Measurements from ENCODE around the gene MYO7A.

Gene MYO7A

GRCh38 chr11:77111946-77112345, 16.1 kb upstream of the MYO7A start:
- Histone ChIP-seq H3K36me3 (ENCODE audit: control insufficient read depth, low read length) (no peaks in the 10 kb centered on the region), H3K27me3 (ENCODE audit: control insufficient read depth, low read length) (no peaks in the 10 kb centered on the region), H4K20me1 (ENCODE audit: control insufficient read depth, insufficient read depth, low read depth, low read length) (no peaks in the 10 kb centered on the region), H3K79me2 (ENCODE audit: control insufficient read depth, low read length) (no peaks in the 10 kb centered on the region), H3K27ac (ENCODE audit: low read depth, low read length) (no peak overlapping the region), H3F3A (ENCODE audit: control insufficient read depth, insufficient read depth) (no peaks in the 10 kb centered on the region), H3K4me3 (ENCODE audit: low read length) (no peak overlapping the region), H3K4me1 (ENCODE audit: control insufficient read depth, low read length) (no peaks in the 10 kb centered on the region), H3K9me3 (ENCODE audit: control insufficient read depth, insufficient read depth, low read length) (no peaks in the 10 kb centered on the region), H3K4me2 (ENCODE audit: low read length) (no peak overlapping the region), H3K9me2 (replicated peaks; ENCODE audit: control insufficient read depth, low read length) (no peaks in the 10 kb centered on the region)
- TF ChIP-seq CTCF (IDR thresholded peaks at IDR 0.05; ENCODE audit: low read depth, low read length, poor library complexity, severe bottlenecking) (no peak), EZH2phosphoT487 (IDR thresholded peaks at IDR 0.05; ENCODE audit: borderline replicate concordance, low read length) (no peak)

- Histone ChIP-seq H3K79me2 (ENCODE audit: control insufficient read depth, low read length) (no peaks in the 10 kb centered on the region), H3K9me3 (ENCODE audit: control insufficient read depth, insufficient read depth, low read length) (no peaks in the 10 kb centered on the region), H3K4me2 (ENCODE audit: low read length) (no peak overlapping the region), H3K27ac (ENCODE audit: low read depth, low read length) (no peak overlapping the region), H4K20me1 (ENCODE audit: control insufficient read depth, insufficient read depth, low read depth, low read length) (no peaks in the 10 kb centered on the region), H3K27me3 (ENCODE audit: control insufficient read depth, low read length) (no peaks in the 10 kb centered on the region), H3F3A (ENCODE audit: control insufficient read depth, insufficient read depth) (no peaks in the 10 kb centered on the region), H3K9me2 (replicated peaks; ENCODE audit: control insufficient read depth, low read length) (no peaks in the 10 kb centered on the region), H3K36me3 (ENCODE audit: control insufficient read depth, low read length) (no peaks in the 10 kb centered on the region), H3K4me3 (ENCODE audit: low read length) (no peak overlapping the region), H3K4me1 (ENCODE audit: control insufficient read depth, low read length) (no peaks in the 10 kb centered on the region)
- no peak for TF ChIP-seq CTCF (IDR thresholded peaks at IDR 0.05; ENCODE audit: low read depth, low read length, poor library complexity, severe bottlenecking)
- TF ChIP-seq EZH2phosphoT487 (IDR thresholded peaks at IDR 0.05; ENCODE audit: borderline replicate concordance, low read length): no peak
Observed at GRCh38 chr11:77112641-77113381, 15.2 kb upstream of the MYO7A start.

GRCh38 chr11:77113382-77114088, 14.5 kb upstream of the MYO7A start:
- Histone ChIP-seq H3K4me1 (ENCODE audit: control insufficient read depth, low read length) (no peaks in the 10 kb centered on the region), H3K27me3 (ENCODE audit: control insufficient read depth, low read length) (no peaks in the 10 kb centered on the region), H3K79me2 (ENCODE audit: control insufficient read depth, low read length) (no peaks in the 10 kb centered on the region), H3K9me3 (ENCODE audit: control insufficient read depth, insufficient read depth, low read length) (no peaks in the 10 kb centered on the region), H3K9me2 (replicated peaks; ENCODE audit: control insufficient read depth, low read length) (no peaks in the 10 kb centered on the region), H3K27ac (ENCODE audit: low read depth, low read length) (no peak overlapping the region), H4K20me1 (ENCODE audit: control insufficient read depth, insufficient read depth, low read depth, low read length) (no peaks in the 10 kb centered on the region), H3F3A (ENCODE audit: control insufficient read depth, insufficient read depth) (no peaks in the 10 kb centered on the region), H3K4me2 (ENCODE audit: low read length) (no peak overlapping the region), H3K4me3 (ENCODE audit: low read length) (no peak overlapping the region), H3K36me3 (ENCODE audit: control insufficient read depth, low read length) (no peaks in the 10 kb centered on the region)
- TF ChIP-seq EZH2phosphoT487 (IDR thresholded peaks at IDR 0.05; ENCODE audit: borderline replicate concordance, low read length) (no peak), CTCF (IDR thresholded peaks at IDR 0.05; ENCODE audit: low read depth, low read length, poor library complexity, severe bottlenecking) (peak; percentile 58)
